Effector memory CD8-positive, alpha-beta T cell (primary cell): ENCODE results near the gene TCEANC2.
"Not testable (repeated sequence)": the region's sequence is repeated elsewhere in the genome, so short reads cannot be mapped to it uniquely, and the experiment has no call there.

Experiments
- ATAC-seq: fragments of 150-1000 bp; cut with Tn5 transposase; replicated peaks from 2 replicates; pipeline ENCODE4 v1.10.0; 2021; ENCODE audit warnings: mild to moderate bottlenecking, moderate library complexity
- DNase-seq, 3 experiments: peaks; one replicate each; pipeline ENCODE4 v3.0.0; 2021
- H3K27ac Mint-ChIP-seq, 2 donors: one replicate each; pipeline ENCODE4 v1.8.0; 2022; ENCODE audit warnings: mild to moderate bottlenecking in 2 of 2, mixed read lengths in 2 of 2, moderate library complexity in 2 of 2
- H3K27me3 Mint-ChIP-seq, 2 donors: one replicate each; pipeline ENCODE4 v1.8.0; 2022; ENCODE audit warnings: mixed read lengths in 2 of 2
- H3K36me3 Mint-ChIP-seq: one replicate; pipeline ENCODE4 v1.8.0; 2022; ENCODE audit warnings: mild to moderate bottlenecking, moderate library complexity, mixed read lengths; ENCODE audit not compliant: insufficient read depth
- H3K4me1 Mint-ChIP-seq, 2 donors: one replicate each; pipeline ENCODE4 v1.8.0; 2022; ENCODE audit warnings: low read depth in 2 of 2, mixed read lengths in 2 of 2
- H3K4me3 Mint-ChIP-seq, 2 donors: one replicate each; pipeline ENCODE4 v1.8.0; 2022; ENCODE audit warnings: mild to moderate bottlenecking in 2 of 2, mixed read lengths in 2 of 2, moderate library complexity in 2 of 2
- H3K9me3 Mint-ChIP-seq, 2 donors: one replicate each; pipeline ENCODE4 v1.8.0; 2022; ENCODE audit warnings: mixed read lengths in 2 of 2

Gene TCEANC2

GRCh38 chr1:54081306-54082270, 28.2 kb downstream of the TCEANC2 start:
- no peaks in the 10 kb centered on the region for H3K27me3 Mint-ChIP-seq
- ATAC-seq (peak; percentile 74), DNase-seq (peak; percentile 29 to 47 (median 42))
- peak overlapping the region in 1 of 2 donors; percentile 35 for H3K27ac Mint-ChIP-seq
- no peaks in the 10 kb centered on the region for H3K36me3 Mint-ChIP-seq
- no peaks in the 10 kb centered on the region for H3K9me3 Mint-ChIP-seq
- H3K4me3 Mint-ChIP-seq: no peak overlapping the region
- H3K4me1 Mint-ChIP-seq: peaks cover 2 to 7% of the 10 kb centered on the region in 2 donors

DNA sequence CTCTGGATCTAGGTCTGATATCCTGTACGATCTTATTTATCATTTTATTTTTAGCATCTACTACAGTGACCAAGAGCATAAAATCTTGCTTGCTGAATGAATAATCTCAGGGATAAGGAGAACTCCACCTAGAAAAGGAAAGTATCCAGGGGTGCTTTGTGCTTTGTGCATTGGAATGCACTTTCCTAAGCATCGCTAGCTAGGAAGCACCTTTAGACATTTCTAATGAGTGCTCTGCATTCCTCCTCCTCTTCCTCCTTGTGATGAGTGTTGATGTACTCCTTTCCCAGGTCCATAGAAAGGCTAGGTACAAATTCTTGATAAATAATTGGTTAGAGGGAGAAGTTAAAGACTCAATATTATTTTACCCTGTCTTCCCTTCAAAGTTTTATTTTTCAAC, 31.4 kb downstream of the TCEANC2 start:
- no peak overlapping the region for H3K27ac Mint-ChIP-seq
- ATAC-seq: no peak

GRCh38 chr1:54086754-54087153, 33.3 kb downstream of the TCEANC2 start:
- no peak overlapping the region for H3K4me3 Mint-ChIP-seq
- ATAC-seq: no peak
- no peaks in the 10 kb centered on the region for H3K27me3 Mint-ChIP-seq
- H3K9me3 Mint-ChIP-seq: no peaks in the 10 kb centered on the region
- H3K36me3 Mint-ChIP-seq: no peaks in the 10 kb centered on the region
- H3K27ac Mint-ChIP-seq: no peak overlapping the region
- no peak for DNase-seq
- H3K4me1 Mint-ChIP-seq: no peaks in the 10 kb centered on the region

More for the DNA sequence above, 31.4 kb downstream of the TCEANC2 start:
- Mint-ChIP-seq H3K4me1 (peaks cover 2 to 3% of the 10 kb centered on the region in 2 donors), H3K36me3 (no peaks in the 10 kb centered on the region), H3K9me3 (no peaks in the 10 kb centered on the region), H3K4me3 (no peak overlapping the region), H3K27me3 (no peaks in the 10 kb centered on the region)
- no peak for DNase-seq

- Mint-ChIP-seq H3K27ac (no peak overlapping the region), H3K27me3 (no peaks in the 10 kb centered on the region), H3K4me1 (no peaks in the 10 kb centered on the region), H3K36me3 (no peaks in the 10 kb centered on the region), H3K9me3 (no peaks in the 10 kb centered on the region), H3K4me3 (no peak overlapping the region)
- no peak for ATAC-seq
- no peak for DNase-seq
Measured at GRCh38 chr1:54088385-54088784, 35.0 kb downstream of the TCEANC2 start.

GRCh38 chr1:54091666-54092065, 38.3 kb downstream of the TCEANC2 start:
- DNase-seq (no peak), ATAC-seq (no peak)
- Mint-ChIP-seq H3K36me3 (no peaks in the 10 kb centered on the region), H3K4me1 (no peaks in the 10 kb centered on the region), H3K4me3 (no peak overlapping the region), H3K9me3 (no peaks in the 10 kb centered on the region), H3K27ac (no peak overlapping the region), H3K27me3 (no peaks in the 10 kb centered on the region)

DNA sequence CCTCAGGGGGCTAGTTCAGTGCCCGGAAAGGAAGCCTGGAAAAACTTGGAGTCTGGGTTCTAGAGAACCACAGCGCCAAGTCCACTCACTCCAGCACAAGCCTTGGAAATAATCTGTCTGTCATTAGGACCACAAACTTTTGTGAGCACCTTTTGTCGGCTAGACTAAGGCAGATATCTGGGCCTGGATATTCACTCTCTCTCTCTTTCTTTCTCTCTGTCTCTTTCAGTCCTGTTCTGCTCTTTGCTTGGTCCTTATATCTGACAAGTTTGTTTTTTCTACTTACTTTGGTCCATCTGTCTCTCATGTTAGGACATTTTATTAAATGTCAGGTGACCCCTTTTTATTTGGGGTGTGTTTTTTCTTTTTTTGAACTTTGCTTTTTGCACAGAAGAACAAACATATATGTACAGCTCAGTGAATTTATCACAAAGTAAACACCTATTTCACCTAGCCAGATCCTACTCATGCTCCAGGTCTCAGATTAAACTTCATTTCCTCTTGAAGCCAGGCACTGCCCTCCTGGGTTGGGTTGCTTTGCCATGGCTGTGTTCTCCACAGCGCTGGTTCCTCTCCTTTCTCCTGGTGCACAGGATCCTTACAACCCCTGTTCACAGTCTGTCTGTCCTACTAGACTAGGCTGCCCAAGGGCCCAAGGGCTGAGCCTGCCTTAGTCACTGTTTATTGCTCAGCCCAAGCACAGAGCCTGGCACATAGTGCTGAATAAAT, 40.8 kb downstream of the TCEANC2 start:
- H3K9me3 Mint-ChIP-seq: no peaks in the 10 kb centered on the region
- no peak for DNase-seq
- peaks cover 0 to 4% of the 10 kb centered on the region in 2 donors for H3K4me1 Mint-ChIP-seq
- ATAC-seq: no peak
- no peaks in the 10 kb centered on the region for H3K27me3 Mint-ChIP-seq
- no peaks in the 10 kb centered on the region for H3K36me3 Mint-ChIP-seq
- H3K27ac Mint-ChIP-seq: no peak overlapping the region
- H3K4me3 Mint-ChIP-seq: no peak overlapping the region

- H3K27ac Mint-ChIP-seq: peak overlapping the region in 1 of 2 donors; percentile 66
- not testable (repeated sequence) for DNase-seq
Measured at GRCh38 chr1:54094730-54095105, 41.3 kb downstream of the TCEANC2 start.

GRCh38 chr1:54095546-54096226, 42.3 kb downstream of the TCEANC2 start:
- no peaks in the 10 kb centered on the region for H3K27me3 Mint-ChIP-seq
- H3K36me3 Mint-ChIP-seq: no peaks in the 10 kb centered on the region
- DNase-seq (no peak), ATAC-seq (no peak)
- no peaks in the 10 kb centered on the region for H3K9me3 Mint-ChIP-seq
- no peak overlapping the region for H3K4me3 Mint-ChIP-seq
- peaks cover 0 to 4% of the 10 kb centered on the region in 2 donors for H3K4me1 Mint-ChIP-seq
- peak overlapping the region; percentile 15 to 66 for H3K27ac Mint-ChIP-seq

More at GRCh38 chr1:54094730-54095105, 41.3 kb downstream of the TCEANC2 start:
- not testable (repeated sequence) for H3K27me3 Mint-ChIP-seq, H3K36me3 Mint-ChIP-seq, ATAC-seq, H3K4me1 Mint-ChIP-seq, H3K9me3 Mint-ChIP-seq, H3K4me3 Mint-ChIP-seq

- Mint-ChIP-seq H3K36me3 (no peaks in the 10 kb centered on the region), H3K9me3 (no peaks in the 10 kb centered on the region), H3K4me3 (no peak overlapping the region), H3K27me3 (no peaks in the 10 kb centered on the region), H3K27ac (no peak overlapping the region), H3K4me1 (peaks cover 0 to 4% of the 10 kb centered on the region in 2 donors)
- DNase-seq (no peak), ATAC-seq (no peak)
Measured at GRCh38 chr1:54096227-54096876, 42.9 kb downstream of the TCEANC2 start.

DNA sequence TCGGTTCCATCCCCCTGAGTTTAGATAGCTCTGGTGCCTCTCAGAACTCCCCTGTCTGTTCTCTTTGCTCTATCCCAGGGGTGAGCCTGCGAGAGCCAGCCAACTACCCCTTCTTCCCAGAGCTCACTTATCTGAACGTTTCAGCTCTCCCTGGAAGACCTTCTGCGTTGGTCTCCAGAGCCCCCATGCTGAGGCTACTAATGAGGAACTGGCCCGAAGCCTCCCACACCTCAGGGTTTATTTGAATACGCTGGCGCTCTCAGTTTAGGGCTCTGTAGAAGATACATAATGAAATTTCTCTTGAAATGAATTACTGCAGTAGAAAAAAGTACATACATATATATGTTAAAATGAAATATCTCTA, 43.5 kb downstream of the TCEANC2 start:
- Mint-ChIP-seq H3K4me1 (peaks cover 0 to 4% of the 10 kb centered on the region in 2 donors), H3K27ac (no peak overlapping the region), H3K27me3 (no peaks in the 10 kb centered on the region), H3K4me3 (no peak overlapping the region), H3K9me3 (no peaks in the 10 kb centered on the region), H3K36me3 (no peaks in the 10 kb centered on the region)
- DNase-seq (no peak), ATAC-seq (no peak)

DNA sequence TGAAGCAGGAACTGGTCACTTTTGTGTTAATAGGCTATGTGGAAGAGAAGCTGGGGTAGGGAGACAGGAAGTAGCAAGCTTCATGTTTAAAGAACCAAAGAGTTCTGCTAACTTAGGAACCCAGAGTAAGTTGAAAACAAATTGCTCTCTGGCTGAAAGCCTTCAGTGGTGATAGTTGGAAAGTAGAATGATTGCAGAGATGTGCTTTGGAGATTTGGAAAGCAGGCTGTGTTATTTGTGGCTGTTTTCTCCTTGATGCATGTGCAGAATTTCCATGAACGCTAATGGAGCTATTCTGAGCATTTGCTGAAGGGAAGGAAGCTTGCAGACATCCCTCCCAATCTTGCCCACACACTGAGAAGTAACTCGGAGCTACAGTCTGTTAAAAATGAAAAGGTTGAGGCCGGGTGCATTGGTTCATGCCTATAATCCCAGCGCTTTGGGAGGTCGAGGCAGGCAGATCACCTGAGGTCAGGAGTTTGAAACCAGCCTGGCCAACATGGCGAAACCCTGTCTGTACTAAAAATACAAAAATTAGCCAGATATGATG, 45.7 kb downstream of the TCEANC2 start:
- Mint-ChIP-seq H3K9me3 (no peaks in the 10 kb centered on the region), H3K4me3 (no peak overlapping the region), H3K27ac (peak overlapping the region in 1 of 2 donors; percentile 0), H3K4me1 (peaks cover 0 to 4% of the 10 kb centered on the region in 2 donors), H3K36me3 (no peaks in the 10 kb centered on the region), H3K27me3 (no peaks in the 10 kb centered on the region)
- no peak for DNase-seq
- ATAC-seq: no peak

DNA sequence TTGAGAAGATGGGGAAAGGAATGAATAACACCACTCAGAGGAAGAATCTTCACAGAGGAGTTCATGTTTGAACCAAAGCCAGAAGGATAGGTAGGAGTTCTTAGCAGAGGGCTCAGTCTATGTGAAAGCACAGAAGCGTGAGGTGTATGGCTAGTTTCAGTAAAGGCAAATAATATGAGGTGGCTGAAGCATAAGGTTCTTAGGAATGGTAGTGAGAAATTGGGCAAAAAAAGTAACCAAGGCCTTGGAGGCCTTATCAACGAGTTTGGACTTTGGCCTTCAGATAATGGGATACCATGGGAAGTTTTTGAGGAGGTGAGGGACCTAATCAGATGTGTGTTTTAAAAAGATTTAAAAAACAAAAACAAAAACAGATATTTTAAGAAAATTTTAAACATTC, 47.1 kb downstream of the TCEANC2 start:
- Mint-ChIP-seq H3K36me3 (peaks cover 4% of the 10 kb centered on the region), H3K27me3 (no peaks in the 10 kb centered on the region), H3K4me3 (no peak overlapping the region), H3K27ac (no peak overlapping the region), H3K4me1 (peaks cover 0 to 4% of the 10 kb centered on the region in 2 donors), H3K9me3 (no peaks in the 10 kb centered on the region)
- ATAC-seq (no peak), DNase-seq (no peak)

DNA sequence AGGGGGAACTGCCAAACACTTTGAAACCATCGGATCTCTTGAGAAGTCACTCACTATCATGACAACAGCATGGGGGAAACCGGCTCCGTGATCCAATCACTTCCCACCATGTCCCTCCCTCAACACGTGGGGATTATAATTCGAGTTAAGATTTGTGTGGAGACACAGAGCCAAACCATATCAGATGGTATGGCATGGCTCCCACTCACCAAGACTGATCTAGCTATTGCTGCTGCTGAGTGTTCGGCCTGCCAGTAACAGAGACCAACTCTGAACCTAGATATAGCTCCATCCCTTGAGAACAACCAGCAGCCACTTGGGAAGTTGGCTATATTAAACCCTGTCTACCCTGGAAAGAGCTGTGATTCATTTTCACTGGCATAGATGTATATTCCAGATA, 50.0 kb downstream of the TCEANC2 start:
- DNase-seq (no peak), ATAC-seq (no peak)
- H3K4me3 Mint-ChIP-seq: no peak overlapping the region
- H3K27me3 Mint-ChIP-seq: no peaks in the 10 kb centered on the region
- H3K27ac Mint-ChIP-seq: no peak overlapping the region
- H3K36me3 Mint-ChIP-seq: peaks cover 4% of the 10 kb centered on the region
- H3K9me3 Mint-ChIP-seq: no peaks in the 10 kb centered on the region
- H3K4me1 Mint-ChIP-seq: peaks cover 0 to 4% of the 10 kb centered on the region in 2 donors
